Measurements from ENCODE around the gene TGM1.
A peak's percentile ranks its signal among the peaks of the same experiment; 100 is the strongest.

- TF ChIP-seq, protein P1, sequence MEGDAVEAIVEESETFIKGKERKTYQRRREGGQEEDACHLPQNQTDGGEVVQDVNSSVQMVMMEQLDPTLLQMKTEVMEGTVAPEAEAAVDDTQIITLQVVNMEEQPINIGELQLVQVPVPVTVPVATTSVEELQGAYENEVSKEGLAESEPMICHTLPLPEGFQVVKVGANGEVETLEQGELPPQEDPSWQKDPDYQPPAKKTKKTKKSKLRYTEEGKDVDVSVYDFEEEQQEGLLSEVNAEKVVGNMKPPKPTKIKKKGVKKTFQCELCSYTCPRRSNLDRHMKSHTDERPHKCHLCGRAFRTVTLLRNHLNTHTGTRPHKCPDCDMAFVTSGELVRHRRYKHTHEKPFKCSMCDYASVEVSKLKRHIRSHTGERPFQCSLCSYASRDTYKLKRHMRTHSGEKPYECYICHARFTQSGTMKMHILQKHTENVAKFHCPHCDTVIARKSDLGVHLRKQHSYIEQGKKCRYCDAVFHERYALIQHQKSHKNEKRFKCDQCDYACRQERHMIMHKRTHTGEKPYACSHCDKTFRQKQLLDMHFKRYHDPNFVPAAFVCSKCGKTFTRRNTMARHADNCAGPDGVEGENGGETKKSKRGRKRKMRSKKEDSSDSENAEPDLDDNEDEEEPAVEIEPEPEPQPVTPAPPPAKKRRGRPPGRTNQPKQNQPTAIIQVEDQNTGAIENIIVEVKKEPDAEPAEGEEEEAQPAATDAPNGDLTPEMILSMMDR (IDR thresholded peaks at IDR 0.05), result peak; percentile 23
- no peak for TF ChIP-seq EZH2 (IDR thresholded peaks at IDR 0.05; ENCODE audit: borderline replicate concordance, insufficient read depth, low read depth, low read length, poor library complexity, severe bottlenecking)
Observed at GRCh38 chr14:24241829-24242443, 21.0 kb downstream of the TGM1 start.

Data from B cell (primary cell).